Endodermal cell (in vitro differentiated cells): Measurements from ENCODE around the gene DNPEP. TPM values are rescaled to one million over a fixed set of nuclear protein-coding genes. Genes with fewer than 3 reads are reported as not detected.

Source experiments
- DNase-seq: peaks from one replicate; pipeline ENCODE4 v3.0.0-alpha.2; 2017
- H3K27ac ChIP-seq: 2 replicates; pipeline ENCODE4 v1.5.1; 2013; ENCODE audit warnings: mild to moderate bottlenecking, low read depth, low read length, moderate library complexity
- H3K27me3 ChIP-seq: 2 replicates; pipeline ENCODE4 v1.6.1; 2013; ENCODE audit warnings: mild to moderate bottlenecking, low read length, moderate library complexity; ENCODE audit not compliant: insufficient read depth, control insufficient read depth, poor library complexity, severe bottlenecking
- H3K36me3 ChIP-seq: 2 replicates; pipeline ENCODE4 v1.7.0; 2013; ENCODE audit warnings: mild to moderate bottlenecking, low read length, moderate library complexity; ENCODE audit not compliant: control insufficient read depth, insufficient read depth
- H3K4me1 ChIP-seq: one replicate; pipeline ENCODE4 v1.7.0; 2013; ENCODE audit warnings: low read length; ENCODE audit not compliant: control insufficient read depth, insufficient read depth
- H3K4me3 ChIP-seq: 2 replicates; pipeline ENCODE4 v1.5.1; 2013; ENCODE audit warnings: mild to moderate bottlenecking, low read length, moderate library complexity
- H3K9ac ChIP-seq: 2 replicates; pipeline ENCODE4 v1.6.1; 2013; ENCODE audit warnings: mild to moderate bottlenecking, low read length, moderate library complexity; ENCODE audit not compliant: poor library complexity, severe bottlenecking; ENCODE audit errors: extremely low read depth
- H3K9me3 ChIP-seq: 2 replicates; pipeline ENCODE4 v1.6.1; 2013; ENCODE audit warnings: mild to moderate bottlenecking, low read length, moderate library complexity; ENCODE audit not compliant: control insufficient read depth
- H3K27ac Mint-ChIP-seq: 2 replicates; pipeline ENCODE4 v1.8.0; 2020; ENCODE audit warnings: mixed read lengths
- H3K27me3 Mint-ChIP-seq: 2 replicates; pipeline ENCODE4 v1.8.0; 2021; ENCODE audit warnings: mild to moderate bottlenecking, mixed read lengths; ENCODE audit not compliant: insufficient read depth
- H3K36me3 Mint-ChIP-seq: 2 replicates; pipeline ENCODE4 v1.8.0; 2020; ENCODE audit warnings: low read depth, mixed read lengths
- H3K4me1 Mint-ChIP-seq: 2 replicates; pipeline ENCODE4 v1.8.0; 2020; ENCODE audit warnings: mixed read lengths
- H3K4me3 Mint-ChIP-seq: 2 replicates; pipeline ENCODE4 v1.8.0; 2020; ENCODE audit warnings: mild to moderate bottlenecking, moderate library complexity, mixed read lengths
- H3K9me3 Mint-ChIP-seq: 2 replicates; pipeline ENCODE4 v1.8.0; 2020; ENCODE audit warnings: mild to moderate bottlenecking, mixed read lengths
- CTCF ChIP-seq: fragments of 200-600 bp; sonication (generic); conservative IDR thresholded peaks from 2 replicates; pipeline ENCODE4 v1.5.0; 2021; ENCODE audit warnings: antibody characterized with exemption, mild to moderate bottlenecking
- WGBS, 2 experiments: methylation state at CpG; one replicate each; pipeline versions ENCODE4 v1.1.5 to v1.1.7; 2013; ENCODE audit warnings: missing lambda C conversion rate in 2 of 2, mixed read lengths in 1 of 2; ENCODE audit not compliant: insufficient coverage in 1 of 2, insufficient read length in 1 of 2; 5-methylcytosine and 5-hydroxymethylcytosine counted together
- total RNA-seq, 2 donors: library from RNA; stranded (reverse); fragmentation: NEBNext Ultra II Directional in 1 of 2; extraction: Animal tissue kit (Norgen Biotek cat#: 25700) in 1 of 2; gene quantifications; 2 replicates in 1 of 2; 3 replicates in 1 of 2; pipeline ENCODE4 v1.2.1, GENCODE V29; 2021

Gene DNPEP
- total RNA-seq, 2 donors from 2014 or later = 54.6 to 76.1 TPM

GRCh38 chr2:219421323-219421722, 33.6 kb upstream of the DNPEP start:
- no peak for TF ChIP-seq CTCF
- H3K27ac Mint-ChIP-seq = no peak overlapping the region
- no peak for DNase-seq
- H3K9ac ChIP-seq = no peak overlapping the region
- WGBS, 2 experiments = 92 to 95% methylated on average over 12 to 17 of the region's 17 CpGs
- H3K4me3 Mint-ChIP-seq = no peak overlapping the region
- H3K27ac ChIP-seq = no peak overlapping the region
- peaks cover 52% of the 10 kb centered on the region for H3K27me3 Mint-ChIP-seq
- H3K4me1 Mint-ChIP-seq = no peaks in the 10 kb centered on the region
- no peaks in the 10 kb centered on the region for H3K9me3 ChIP-seq
- H3K9me3 Mint-ChIP-seq = peaks cover 2% of the 10 kb centered on the region
- no peaks in the 10 kb centered on the region for H3K4me1 ChIP-seq
- no peaks in the 10 kb centered on the region for H3K36me3 Mint-ChIP-seq
- no peaks in the 10 kb centered on the region for H3K36me3 ChIP-seq
- no peak overlapping the region for H3K4me3 ChIP-seq
- H3K27me3 ChIP-seq = no peaks in the 10 kb centered on the region

- no peak for TF ChIP-seq CTCF
- no peaks in the 10 kb centered on the region for H3K9me3 ChIP-seq
- WGBS, 2 experiments = 92 to 96% methylated on average over 8 of the region's 8 CpGs
- H3K27ac ChIP-seq = no peak overlapping the region
- peaks cover 2% of the 10 kb centered on the region for H3K9me3 Mint-ChIP-seq
- no peak overlapping the region for H3K9ac ChIP-seq
- no peak overlapping the region for H3K27ac Mint-ChIP-seq
- no peak overlapping the region for H3K4me3 Mint-ChIP-seq
- H3K4me3 ChIP-seq = no peak overlapping the region
- no peaks in the 10 kb centered on the region for H3K4me1 Mint-ChIP-seq
- no peak for DNase-seq
- H3K27me3 ChIP-seq = no peaks in the 10 kb centered on the region
- no peaks in the 10 kb centered on the region for H3K36me3 Mint-ChIP-seq
- H3K36me3 ChIP-seq = no peaks in the 10 kb centered on the region
- H3K4me1 ChIP-seq = no peaks in the 10 kb centered on the region
- H3K27me3 Mint-ChIP-seq = peaks cover 49% of the 10 kb centered on the region
Observed at GRCh38 chr2:219420687-219421086, 33.0 kb upstream of the DNPEP start.

- H3K9ac ChIP-seq = no peak overlapping the region
- no peak overlapping the region for H3K27ac Mint-ChIP-seq
- no peaks in the 10 kb centered on the region for H3K4me1 ChIP-seq
- no peak overlapping the region for H3K4me3 Mint-ChIP-seq
- H3K36me3 ChIP-seq = no peaks in the 10 kb centered on the region
- H3K27ac ChIP-seq = no peak overlapping the region
- peaks cover 45% of the 10 kb centered on the region for H3K27me3 Mint-ChIP-seq
- no peaks in the 10 kb centered on the region for H3K36me3 Mint-ChIP-seq
- no peak for TF ChIP-seq CTCF
- 61 to 86% methylated on average over 4 to 8 of the region's 9 CpGs for WGBS, 2 experiments
- H3K4me3 ChIP-seq = no peak overlapping the region
- H3K4me1 Mint-ChIP-seq = no peaks in the 10 kb centered on the region
- no peaks in the 10 kb centered on the region for H3K9me3 ChIP-seq
- no peak for DNase-seq
- no peaks in the 10 kb centered on the region for H3K27me3 ChIP-seq
- H3K9me3 Mint-ChIP-seq = peaks cover 2% of the 10 kb centered on the region
Observed at GRCh38 chr2:219419331-219420197, 31.9 kb upstream of the DNPEP start.
